NCI-H460 (cell line): ENCODE data around the gene MLXIPL. TPM values are rescaled to one million over a fixed set of nuclear protein-coding genes. Genes with fewer than 3 reads are reported as not detected.
"Not testable (repeated sequence)": the region's sequence is repeated elsewhere in the genome, so short reads cannot be mapped to it uniquely, and the experiment has no call there.

Experiments used
- DNase-seq: peaks from one replicate; pipeline ENCODE4 v3.0.0-alpha.2; 2016; ENCODE audit warnings: low read depth; ENCODE audit errors: extremely low read depth
- total RNA-seq: library from RNA; depleted of rRNA; stranded (reverse); fragments of >200 nt; shearing (Covaris generic); gene quantifications from 2 replicates; pipeline ENCODE4 v1.2.3, GENCODE V29; 2014

MLXIPL gene
- total RNA-seq, 1 experiment from 2014 or later, result 1.6 TPM

- no peak for DNase-seq
These were observed 37.4 kb downstream of the MLXIPL start for GRCh38 chr7:73586911-73587310.

- no peak for DNase-seq
These were observed 39.1 kb downstream of the MLXIPL start for GRCh38 chr7:73585196-73585595.

DNA sequence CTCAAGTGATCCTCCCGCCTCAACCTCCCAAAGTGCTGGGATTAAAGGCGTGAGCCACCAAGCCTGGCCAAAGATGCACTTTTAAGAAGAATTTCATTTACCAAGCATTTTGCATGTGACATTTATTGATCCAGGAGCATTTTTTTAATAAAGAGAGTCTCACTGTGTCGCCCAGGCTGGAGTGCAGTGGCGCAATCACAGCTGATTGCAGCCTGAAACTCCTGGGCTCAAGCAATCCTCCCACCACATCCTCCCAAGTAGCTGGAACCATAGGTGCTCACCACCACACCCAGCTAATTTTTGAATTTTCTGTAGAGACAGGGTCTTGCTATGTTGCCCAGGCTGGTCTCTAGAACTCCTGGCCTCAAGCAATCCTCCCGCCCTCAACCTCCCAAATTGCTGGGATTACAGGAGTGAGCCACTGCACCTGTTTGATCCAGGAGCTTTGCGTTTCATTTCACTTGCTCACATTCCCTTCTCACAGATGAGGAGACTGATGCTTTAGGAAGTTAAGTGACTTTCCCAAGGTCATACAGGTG, 41.6 kb downstream of the MLXIPL start:
- DNase-seq, result no peak

DNA sequence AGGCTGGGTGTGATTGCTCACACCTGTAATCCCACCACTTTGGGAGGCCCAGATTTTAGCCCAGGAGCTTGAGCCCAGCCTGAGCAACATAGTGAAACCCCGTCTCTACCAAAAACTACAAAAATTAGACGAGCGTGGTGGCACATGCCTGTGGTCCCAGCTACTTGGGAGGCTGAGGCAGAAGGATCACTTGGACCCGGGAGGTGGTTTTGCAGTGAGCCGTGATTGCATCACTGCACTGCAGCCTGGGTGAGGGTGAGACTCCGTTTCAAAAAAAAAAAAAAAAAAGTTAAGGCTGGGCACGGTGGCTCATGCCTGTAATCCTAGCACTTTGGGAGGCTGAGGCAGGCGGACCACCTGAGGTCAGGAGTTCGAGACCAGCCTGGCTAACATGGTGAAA, 43.3 kb downstream of the MLXIPL start:
- not testable (repeated sequence) for DNase-seq

DNA sequence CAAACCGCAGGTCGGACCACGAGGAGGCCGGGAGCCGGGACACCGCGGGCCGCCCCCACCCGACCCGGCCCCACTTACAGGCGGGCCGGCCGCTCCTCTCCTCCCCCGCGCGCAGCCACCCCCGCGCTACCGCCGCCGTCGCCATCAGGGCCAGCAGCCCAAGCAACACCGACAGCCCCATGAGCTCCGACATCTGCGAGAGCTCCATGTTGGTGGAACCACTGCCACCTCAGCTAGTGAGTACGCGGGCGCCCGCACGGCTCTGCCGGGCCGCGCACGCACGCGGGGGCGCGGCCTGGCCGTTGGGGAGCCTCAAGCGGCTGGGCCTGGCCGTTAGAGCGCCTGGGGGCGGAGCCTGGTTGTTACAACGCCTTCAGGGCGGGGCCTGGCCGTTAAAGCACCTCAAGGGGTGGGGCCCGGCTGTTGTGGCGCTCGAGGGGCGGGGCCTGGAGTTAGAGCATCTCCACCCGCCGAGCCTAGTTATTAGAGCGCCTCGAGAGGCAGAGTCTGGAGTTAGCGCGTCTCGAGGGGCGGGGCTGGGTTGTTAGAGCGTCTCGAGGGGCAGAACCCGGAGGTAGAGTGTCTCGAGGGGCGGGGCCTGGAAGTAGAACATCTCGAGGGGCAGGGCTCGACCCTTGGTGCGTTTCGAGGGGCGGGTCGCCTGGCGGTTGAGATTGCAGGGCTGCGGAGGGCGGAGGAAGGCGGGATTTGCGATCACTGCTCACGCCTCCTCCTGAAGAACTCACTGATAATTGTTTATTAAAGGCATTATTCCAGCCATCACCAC, 45.8 kb downstream of the MLXIPL start, which contains the start of gene TBL2:
Gene TBL2, minus strand, starts transcription at position 238 of the 787 bp plus-strand sequence. Its CDS starts 30 bp downstream, at position 208.
- peak; percentile 99 for DNase-seq

- no peak for DNase-seq
These were observed 46.5 kb downstream of the MLXIPL start for GRCh38 chr7:73577627-73578341.

GRCh38 chr7:73573791-73574190, 50.5 kb downstream of the MLXIPL start:
- no peak for DNase-seq

DNA sequence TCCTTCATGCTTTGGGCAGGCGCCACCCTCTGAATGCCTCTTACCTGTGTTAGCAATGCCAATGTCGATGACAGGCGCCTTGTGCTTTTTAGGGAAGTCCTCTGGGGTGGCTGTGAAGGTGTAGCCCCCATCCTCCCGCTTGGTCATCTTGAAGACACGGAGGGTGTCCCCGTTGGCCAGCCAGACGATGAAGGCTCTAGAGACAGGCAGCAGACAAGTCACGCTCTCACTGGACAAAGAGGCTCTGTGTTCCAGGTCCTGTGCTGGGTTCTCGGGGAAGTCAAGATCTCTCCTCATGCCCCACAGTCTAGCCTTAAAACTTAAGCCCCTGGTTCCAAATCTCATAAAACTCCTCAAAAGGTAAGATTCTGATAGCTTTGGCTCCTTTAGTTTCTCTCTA, 51.0 kb downstream of the MLXIPL start:
- DNase-seq, result no peak

DNA sequence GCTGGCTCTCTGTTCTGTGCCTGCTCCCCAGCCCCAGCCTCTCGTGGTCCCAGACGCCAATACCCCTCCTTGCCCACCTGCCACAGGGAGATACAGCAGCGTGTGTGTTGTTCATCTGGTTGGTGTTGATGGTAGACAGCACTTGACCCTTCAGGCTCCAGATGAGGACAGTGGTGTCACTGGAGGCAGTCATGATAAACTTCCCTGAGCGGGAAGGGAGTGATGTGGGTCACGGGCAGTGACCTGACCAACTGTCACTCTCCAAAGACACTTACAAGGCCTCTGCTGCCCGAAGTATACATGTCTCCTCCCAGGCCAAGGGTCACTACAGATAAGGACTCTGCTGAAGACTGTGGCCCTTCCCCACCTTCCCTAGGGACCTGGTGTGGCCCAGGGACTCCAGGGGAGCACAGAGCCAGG, 51.5 kb downstream of the MLXIPL start:
- no peak for DNase-seq

- DNase-seq, result no peak
These were observed 53.3 kb downstream of the MLXIPL start for GRCh38 chr7:73570977-73571376.

DNA sequence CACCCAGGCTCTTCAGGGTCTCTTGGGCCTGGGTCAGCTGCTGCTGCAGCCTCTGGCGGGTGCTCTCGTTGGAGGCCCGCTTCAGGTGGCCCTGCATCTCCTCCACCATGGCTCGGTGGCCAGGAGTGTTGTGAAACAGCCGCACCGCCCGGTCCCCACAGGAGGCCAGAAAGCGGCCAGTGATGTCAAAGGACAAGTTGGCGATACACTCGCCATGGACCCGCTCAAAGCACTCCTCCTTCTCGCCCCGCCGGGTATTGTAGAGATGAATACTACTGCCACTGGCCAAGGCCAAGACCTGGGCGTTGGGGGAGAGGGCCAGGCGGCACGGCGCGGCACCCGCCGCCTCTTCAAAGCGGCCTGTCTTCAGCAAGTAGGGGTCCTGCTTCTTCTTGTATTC, 53.8 kb downstream of the MLXIPL start:
- DNase-seq, result no peak

- no peak for DNase-seq
These were observed 55.2 kb downstream of the MLXIPL start for GRCh38 chr7:73569042-73569608.

GRCh38 chr7:73567846-73568685, 56.3 kb downstream of the MLXIPL start:
- no peak for DNase-seq

- no peak for DNase-seq
These were observed 57.2 kb downstream of the MLXIPL start for GRCh38 chr7:73567140-73567539.

DNA sequence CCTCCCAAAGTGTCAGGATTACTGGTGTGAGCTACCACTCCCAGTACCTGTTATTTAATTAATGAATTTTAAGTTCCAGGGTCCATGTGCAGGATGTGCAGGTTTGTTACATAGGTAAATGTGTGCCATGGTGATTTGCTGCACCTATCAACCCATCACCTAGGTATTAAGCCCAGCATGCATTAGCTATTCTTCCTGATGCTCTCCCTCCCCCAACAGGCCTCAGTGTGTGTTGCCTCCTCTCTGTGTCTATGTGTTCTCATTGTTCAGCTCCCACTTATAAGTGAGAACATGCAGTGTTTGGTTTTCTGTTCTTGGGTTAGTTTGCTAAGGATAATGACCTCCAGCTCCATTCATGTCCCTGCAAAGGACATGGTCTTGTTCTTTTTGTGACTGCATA, 57.9 kb downstream of the MLXIPL start:
- DNase-seq, result not testable (repeated sequence)

DNA sequence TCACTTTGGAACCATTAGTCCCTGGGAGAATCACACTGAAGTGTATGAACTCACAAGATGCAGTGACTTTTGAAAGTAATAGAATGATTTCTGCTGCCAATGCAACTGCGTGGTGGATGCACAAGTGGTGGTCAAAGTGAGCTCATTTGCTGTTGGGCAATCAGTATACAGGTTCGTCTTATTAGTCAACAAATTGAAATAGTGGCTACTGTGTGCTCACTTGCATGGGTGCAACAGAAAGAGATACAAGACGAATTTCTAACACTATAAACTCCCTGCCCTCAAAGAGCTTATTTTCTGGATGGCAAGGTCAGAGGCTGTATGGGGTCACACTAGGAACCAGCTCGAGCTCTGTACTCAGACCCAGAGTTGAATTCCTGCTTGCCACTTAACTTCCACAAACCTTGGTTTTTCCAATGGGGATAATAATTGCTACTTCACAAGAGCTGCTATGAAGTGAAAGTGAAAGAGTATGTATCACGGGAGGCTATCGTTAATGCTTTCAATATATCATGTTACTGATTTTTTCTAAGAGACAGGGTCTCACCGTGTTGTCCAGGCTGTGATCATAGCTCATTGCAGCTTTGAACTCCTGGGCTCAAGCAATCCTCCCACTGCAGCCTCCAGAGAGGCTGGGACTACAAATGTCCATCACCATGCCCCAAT, 58.5 kb downstream of the MLXIPL start:
- DNase-seq, result no peak

DNA sequence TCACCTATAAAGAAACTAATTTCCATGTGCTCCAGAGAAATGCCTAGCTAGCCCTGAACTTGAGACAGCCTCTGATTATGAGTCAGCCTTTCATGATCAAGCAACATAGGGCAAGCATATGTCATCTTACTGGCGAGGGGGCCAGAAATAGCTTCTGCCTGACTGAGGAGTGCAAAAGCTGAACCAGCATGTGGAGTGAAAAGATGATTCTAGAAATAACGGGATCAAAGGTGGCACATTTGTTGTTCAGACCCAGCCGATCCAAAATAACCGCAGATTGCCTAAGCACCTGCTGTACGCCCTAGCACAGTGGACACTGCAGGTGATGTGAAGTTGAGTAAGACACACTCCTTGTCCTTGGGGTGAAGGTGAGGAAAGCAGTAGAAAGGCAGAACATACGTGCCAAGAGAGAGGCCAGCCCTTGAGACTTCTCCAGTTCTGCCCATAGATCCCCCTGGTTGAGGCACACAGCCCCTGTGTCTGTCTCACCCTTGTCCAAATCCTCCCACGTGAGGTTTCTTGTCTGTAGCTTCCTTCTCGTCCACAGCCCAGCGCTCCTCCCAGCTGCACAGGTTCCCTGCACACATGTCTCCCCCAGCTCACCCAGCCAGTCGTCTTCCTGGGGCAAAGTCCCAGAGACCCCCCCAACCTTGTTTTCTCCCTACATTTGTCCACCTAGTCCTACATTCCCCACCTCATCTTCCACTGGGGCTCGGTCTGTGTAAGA, 64.0 kb downstream of the MLXIPL start:
- DNase-seq, result peak; percentile 39

GRCh38 chr7:73557397-73558257, 66.7 kb downstream of the MLXIPL start, which contains the start of gene BCL7B:
TSS of gene BCL7B (minus strand) at chr7:73557690. CDS start at chr7:73557578, 112 bp downstream.
- DNase-seq, result peak; percentile 53
